ENCODE data around the gene NKX3-2.

DNA sequence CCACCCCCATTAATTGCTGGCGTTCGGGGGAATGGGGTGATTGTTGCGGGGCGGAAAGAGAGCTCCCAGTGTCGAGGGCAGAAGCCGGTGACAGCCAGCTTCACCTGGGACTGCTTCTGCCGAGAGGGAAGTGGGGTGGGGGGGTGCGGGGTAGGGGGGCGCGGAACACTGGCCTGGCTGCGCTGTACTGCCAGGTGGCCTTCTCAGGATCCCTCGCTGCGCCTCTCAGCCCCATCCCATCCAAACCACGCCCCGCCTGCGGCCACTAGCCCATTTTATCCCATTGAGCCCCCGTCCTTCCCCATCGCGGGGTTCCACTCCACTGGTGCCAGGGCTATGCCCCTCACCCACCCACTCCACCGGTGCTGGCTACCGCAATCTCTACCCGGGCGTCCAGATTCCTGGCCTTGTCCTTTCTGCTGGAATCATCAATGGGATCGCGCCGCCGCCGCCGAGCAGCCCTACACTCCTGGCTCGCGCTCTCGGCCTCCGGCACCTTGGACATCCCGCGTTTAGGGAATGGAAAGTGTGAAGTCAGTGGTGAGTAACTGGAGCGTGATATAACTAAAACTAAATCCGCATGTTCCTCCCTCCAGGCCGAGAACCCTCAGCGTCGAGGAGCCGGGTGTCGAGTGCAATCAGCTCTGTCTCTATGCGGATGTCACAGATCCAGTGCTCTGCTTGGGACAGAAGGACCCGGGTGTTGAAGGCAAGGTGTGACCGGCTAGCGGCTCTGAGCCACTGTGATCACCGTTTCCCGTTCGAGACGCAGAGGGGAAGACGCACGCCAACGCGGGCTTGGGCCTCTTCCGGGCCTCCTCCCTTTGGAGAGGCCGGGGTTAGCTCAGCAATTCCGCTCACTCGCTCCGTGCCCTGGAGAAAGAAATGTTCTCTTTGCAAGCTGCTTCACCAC lies 20.5 kb downstream of the NKX3-2 start:
- TF ChIP-seq, protein P1, sequence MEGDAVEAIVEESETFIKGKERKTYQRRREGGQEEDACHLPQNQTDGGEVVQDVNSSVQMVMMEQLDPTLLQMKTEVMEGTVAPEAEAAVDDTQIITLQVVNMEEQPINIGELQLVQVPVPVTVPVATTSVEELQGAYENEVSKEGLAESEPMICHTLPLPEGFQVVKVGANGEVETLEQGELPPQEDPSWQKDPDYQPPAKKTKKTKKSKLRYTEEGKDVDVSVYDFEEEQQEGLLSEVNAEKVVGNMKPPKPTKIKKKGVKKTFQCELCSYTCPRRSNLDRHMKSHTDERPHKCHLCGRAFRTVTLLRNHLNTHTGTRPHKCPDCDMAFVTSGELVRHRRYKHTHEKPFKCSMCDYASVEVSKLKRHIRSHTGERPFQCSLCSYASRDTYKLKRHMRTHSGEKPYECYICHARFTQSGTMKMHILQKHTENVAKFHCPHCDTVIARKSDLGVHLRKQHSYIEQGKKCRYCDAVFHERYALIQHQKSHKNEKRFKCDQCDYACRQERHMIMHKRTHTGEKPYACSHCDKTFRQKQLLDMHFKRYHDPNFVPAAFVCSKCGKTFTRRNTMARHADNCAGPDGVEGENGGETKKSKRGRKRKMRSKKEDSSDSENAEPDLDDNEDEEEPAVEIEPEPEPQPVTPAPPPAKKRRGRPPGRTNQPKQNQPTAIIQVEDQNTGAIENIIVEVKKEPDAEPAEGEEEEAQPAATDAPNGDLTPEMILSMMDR (IDR thresholded peaks at IDR 0.05): no peak
- TF ChIP-seq EP300 (IDR thresholded peaks at IDR 0.05): no peak
